HG03378 (cell line): Measurements from ENCODE around the gene SPNS2.

ENCODE experiments used
- ATAC-seq: cut with Tn5 transposase; IDR thresholded peaks from one replicate; pipeline ENCODE4 v1.9.1; 2021; ENCODE audit warnings: mild to moderate bottlenecking, moderate library complexity; ENCODE audit not compliant: unreplicated experiment

Gene SPNS2

DNA sequence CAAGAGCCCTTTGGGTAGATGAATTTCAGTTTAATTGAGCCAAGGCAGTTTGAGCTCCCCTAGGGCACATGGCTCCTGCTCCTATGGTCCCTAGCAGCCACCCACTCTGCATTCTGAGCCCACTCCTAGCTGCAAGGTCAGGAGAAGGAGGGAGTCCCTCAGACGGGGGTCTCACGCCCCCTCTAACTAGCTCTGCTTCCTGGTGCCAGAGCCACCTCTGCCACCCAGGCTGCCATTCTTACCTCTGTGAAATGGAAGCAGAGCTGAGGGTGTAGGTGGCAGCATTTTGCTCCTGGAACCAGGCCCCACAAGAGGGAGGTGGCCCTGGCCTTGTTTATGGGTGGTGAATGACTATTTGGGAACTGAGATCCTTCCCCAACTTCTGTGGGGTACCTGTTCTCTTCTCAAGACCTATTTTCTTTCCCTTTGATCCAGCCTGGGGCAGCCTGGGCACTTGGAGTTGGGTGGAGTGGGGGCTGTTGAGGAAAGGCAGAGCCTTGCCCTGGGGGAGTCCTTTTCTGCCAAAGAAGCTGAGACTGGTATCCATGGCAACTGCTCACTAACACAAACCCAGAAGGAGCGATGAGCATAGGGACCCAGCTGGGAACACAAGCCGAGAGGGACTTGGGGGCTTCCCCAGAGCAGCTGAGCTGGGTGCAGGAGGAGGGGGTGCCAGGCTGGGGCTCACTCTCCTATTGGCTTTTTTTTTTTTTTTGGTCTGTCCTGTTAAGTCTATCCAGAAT is 4.8 kb downstream of the SPNS2 start:
- no peak for ATAC-seq

DNA sequence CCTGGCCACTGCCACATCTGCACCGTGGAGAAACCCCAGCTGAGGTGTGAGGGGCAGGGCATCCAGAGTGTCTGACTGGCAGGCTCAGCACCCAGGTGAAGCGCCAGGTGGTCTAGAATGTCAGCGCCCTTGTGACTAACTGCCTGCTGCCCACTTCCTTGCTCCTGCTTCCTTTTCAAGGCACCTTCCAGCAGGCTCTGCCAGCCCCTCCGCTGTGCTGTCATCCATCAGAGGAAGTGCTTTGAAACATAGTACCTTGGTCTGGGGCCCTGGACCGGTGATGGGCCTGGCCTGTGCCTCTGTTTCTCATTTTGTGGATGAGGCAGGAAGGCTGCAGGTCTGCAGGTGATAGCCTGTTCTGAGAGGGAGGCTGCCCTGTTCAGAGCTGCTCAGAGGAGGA is 5.5 kb downstream of the SPNS2 start:
- ATAC-seq, result no peak

DNA sequence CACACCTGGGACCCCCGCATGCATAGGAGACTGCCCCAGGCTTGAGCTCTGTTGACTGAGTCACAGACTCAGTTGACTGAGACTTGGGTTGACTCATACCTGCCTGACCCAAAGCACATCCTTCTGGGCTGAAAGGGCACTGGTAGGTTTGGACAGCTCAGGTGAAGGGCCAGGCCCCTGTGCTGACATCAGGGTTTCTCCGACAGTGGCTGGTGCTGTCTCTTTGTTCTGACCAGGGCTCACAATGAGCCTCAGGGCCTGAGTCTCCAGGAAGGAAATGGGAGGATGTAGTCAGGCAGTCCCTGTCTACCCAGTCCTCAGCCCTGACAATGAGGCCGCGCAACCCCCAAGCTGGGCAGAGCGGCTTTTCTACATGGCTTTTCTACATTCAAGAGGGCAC is 6.5 kb downstream of the SPNS2 start:
- no peak for ATAC-seq

DNA sequence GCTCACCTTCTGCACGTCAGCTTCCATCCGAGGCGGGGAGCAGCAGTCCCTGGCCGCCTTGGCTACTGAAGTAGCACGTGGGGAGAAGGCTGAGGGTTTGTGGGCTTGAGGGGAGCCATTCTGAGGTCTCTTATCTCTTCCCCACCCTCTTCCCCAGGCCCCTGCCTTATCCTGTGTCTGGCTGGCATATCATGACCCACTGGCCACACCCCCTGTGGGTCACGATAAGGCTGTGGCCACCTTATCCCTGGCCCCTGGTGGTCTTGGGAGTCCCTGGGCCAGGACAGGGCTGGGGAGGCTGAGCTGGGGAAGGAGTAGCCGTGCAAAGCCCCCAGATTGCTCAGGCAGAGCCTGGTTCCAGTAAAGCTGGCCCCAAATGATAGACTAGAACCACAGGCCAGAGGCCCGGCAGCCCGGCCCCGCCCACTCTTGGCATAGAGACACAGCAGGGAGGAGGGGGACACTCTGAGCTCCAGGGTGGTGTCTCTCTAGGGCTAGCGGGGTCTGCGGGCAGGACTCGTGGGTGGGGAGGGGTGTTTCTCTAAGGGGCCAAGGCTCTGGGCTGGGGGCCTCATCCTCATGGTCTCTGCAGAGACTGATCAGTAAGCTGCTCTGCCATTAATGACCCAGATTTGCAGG is 7.6 kb downstream of the SPNS2 start:
- no peak for ATAC-seq

DNA sequence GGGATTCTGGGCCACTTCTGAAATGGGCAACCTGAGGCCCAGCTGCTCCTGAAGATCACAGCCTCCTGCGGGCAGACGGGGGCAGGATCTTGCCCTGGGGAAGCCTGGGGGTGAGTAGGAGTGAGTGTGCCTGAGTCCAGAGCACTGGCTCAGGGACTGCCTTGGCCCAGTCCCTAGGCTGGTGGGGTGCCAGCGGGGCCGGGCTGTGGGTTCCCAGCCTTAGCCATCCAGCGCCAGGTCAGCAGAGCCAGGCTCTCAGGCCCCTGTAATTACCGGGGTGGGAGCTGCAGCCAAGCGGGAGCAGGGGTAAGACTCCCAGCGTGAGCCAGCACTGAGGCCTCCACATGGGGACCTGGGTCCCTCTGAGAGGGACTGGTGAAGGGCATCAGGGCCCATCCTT is 8.2 kb downstream of the SPNS2 start:
- ATAC-seq, result no peak

DNA sequence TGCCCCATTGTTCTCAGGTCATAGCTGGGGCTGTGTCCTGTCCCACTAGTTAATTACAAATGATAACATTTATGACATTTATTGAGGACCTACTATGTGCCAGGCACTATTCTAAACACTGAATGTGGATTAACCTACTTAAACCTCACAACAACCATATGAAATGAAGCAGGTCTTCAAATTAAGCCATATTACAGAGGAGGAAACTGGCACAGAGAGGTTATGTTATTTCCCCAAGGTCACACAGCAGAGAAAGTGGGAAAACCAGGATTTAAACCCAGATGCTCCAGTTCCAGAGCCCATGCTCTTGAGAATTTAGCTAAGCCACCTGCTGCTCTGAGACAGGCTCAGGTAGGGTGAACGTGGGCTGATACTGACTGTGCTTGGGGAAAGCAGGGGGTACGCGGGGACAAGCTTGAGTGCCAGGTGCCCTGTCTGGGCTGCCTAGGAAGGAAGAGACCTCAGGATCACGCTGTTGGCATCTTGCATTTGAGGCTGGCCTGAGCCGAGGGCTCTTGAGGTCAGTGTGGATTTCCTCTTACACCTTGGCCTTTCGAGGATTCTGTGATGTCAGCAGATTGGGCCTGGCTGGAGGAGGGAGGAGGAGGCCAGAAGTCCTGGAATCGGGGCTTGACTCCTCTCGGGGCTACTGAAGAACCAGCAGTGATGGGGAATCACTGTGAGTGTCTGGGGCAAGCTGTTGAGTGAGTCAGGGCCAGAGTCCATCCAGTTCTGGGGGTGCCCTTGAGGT is 8.9 kb downstream of the SPNS2 start:
- ATAC-seq, result no peak

DNA sequence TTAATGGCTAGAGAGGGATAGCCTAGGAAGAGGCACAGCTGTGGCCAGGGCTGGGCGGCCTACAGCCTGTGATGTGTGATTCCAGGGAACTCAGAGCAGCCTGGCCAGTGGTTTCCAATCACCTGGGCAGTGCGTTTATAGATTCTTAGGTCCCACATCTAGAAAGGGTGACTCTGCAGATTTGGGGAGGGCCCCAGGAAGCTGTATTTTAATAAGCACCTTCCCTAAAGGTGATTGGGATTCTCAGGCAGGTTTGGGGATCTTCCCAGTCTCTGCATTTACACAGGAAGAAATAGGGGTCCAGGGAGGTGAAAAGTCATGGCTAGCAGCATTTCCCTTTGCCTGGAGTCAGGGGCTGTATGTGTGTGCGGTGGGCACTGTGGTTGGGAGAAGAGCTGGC is 9.5 kb downstream of the SPNS2 start:
- ATAC-seq, result no peak

DNA sequence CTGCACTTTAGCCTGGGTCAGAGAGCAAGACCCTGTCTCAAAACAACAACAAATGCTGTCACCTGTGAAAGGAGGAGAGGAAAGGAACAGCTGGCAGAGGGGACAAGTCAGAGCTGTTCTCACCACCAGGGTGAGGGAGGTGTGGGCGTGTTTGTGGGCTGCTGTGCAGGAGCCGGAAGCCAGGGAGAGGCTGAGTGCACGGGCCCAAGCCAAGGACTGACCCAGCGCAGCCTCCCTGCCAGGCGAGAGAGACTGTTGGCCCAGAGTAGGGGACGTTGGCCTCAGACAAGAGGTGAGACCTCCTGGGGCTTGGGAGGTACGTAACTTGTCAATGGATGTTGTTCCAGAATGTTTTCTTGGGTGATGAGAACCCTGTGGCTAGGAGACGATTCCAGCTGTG is 10.7 kb downstream of the SPNS2 start:
- no peak for ATAC-seq

DNA sequence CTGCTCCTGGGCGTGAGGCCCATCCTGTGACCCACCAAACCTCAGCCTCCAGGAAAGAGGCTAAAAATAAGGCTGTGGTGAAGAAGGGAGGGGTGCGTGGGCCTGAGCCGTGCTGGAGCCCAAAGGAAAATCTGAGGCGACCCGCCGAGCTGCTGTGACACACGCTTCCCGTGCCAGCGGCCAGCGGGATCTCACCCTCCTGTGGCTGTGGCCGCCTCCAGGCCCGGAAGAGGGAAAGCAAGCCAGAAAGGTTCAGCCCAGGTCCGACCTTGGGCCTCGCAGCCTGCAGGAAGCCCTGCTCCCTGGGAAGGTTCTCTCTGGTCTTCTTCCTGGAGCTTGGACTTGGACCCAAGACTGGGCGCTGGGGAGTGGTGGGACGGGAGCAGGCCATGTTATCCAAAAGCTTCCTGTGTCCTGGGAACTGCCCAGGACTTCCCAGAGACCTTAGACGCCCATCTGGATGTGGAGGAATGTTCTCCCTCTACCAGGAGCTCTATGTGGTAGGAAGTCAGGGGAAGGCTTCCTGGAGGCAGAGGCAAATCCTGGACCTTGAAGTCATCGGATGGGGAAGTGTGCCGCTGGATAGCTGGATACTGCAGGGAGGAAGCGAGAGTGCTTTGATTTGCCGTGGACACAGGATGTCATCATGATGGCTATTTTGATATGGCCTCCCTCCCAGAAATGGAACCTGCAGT is 11.4 kb downstream of the SPNS2 start:
- ATAC-seq, result no peak

DNA sequence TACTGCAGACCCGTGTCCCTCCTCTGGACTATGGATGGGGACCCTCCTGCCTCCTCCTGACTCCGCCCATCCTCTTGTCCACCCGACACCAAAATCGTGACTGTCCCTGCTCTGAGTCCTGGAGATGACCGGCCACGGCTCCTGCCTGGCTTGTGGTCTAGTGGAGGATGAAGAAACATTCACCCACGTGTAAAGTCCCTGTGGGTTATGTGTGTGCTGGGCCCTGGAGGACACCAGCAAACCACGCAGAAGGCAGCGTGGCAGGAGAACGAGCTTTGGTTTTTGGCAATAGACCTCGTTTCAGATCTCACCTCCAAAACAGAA is 11.9 kb downstream of the SPNS2 start:
- ATAC-seq, result no peak

DNA sequence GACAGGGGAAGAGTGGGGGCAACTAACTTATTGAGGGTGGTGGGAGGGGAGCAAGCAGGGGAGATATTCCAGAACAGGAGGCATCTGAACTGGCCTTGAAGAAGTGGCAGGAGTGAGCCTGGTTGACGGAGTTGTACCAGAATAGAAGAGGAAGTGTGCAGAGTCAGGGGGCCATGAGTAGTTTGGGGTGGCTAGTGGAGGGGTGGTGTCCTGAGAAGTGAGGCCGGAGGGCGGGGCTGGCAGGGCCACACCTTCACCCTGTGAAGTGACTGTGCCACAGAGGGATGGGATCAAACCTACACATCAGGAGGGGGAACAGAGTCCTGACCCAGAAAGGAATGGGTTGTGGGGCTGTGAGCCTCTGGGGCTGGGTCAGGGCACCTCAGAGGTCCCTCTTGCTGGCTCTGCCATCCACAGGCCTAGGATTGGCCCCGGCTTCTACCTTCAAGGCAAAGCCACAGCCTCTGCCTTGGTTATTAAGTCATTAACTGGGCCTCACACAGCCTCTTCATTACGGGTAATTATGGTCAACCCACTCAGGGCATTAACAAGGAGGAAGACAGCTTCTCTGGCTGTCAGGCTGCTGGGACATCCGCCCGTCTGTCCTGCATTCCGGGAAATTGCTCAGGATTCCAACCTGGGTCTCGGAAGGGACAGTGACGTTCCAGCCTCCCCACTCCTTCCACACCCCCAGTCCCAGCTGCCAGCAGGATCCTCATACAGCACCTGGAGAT is 12.7 kb downstream of the SPNS2 start:
- no peak for ATAC-seq

DNA sequence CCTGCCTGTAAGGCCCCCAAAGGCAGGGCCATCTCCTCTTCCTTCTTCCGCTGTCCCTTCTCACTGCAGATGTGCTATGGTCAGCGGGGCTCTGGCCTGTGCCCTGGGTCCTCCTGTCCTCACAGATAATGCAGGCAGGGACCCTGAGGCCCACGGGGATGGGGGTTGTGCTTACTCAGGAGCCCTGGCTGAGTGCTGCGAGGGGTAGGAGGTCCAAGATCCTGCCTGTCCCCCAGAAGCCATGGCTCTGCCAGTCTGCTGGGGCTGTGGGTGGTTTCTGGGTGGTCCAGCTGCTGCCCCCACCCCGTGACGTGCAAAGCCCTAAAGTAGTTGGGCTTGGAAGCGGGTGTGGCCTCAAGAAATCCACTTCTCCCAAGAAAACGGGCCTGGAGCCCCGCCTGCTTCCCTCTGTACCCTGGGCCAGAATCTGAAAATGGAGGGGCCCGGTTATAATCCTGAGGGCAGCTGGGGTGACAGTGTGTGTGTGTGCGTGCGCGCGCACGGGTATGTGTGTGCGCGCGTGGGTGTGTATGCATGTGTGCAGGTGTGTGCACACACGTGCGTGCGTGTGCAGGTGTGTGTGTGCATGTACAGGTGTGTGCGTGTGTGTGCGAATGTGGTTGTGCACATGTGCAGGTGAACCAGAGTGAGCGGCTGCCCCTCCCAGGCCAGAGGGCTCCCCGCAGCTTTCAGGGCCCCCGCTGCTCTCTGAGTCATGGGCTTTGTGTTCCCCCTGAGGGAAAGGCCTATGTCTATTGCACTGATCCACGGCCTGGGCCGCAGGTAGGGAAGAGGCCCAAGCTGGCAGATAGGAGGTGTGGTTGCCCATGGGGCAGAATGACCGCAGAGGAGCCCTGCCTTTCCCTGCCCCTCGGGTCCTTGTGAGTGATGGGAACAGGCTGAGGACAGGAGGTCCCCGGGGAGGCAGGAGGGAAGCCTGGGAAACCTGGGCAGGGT is 13.8 kb downstream of the SPNS2 start:
- ATAC-seq, result no peak

DNA sequence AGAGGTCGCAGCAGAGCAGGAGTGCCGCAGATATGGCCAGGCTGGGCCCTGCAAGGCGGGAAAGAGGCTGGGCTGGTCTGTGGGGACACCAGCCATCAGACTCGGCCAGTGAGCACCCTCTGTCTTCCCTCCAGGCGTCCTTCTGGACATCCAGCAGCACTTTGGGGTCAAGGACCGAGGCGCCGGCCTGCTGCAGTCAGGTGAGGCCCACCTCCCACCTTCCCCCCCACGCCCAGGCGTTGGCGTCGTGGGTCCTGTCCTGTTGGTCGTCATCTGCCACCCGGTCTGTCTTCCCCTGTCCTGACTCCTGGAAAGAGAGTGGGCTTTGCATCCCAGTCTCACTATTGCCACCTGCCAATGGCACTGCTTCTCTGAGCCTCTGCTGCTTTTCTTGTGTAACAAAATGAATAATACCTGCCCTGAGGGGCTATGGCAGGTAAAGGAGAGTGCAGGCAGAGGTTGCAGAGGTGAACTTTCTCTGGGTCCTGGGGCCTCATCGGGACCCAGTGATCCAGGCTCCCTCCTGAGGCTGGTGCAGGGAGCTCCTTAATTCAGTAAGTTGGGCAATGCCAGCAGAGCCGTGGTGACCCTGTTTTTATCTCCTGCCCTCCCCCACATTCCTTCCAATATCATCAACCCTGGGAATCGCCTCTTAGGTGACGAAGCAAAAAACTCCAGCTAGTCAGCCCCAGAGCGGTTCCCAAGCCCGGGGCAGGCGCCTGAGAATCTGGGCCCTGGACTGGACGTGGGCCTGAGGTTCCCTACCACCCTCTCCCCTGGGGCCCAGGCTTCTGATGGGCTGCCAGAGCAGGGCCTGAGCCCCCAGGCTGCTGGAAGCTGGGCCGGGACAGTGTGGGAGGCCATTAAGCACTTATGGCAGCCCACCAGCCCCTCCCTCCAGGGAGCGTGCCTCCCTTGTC is 14.7 kb downstream of the SPNS2 start:
- no peak for ATAC-seq

DNA sequence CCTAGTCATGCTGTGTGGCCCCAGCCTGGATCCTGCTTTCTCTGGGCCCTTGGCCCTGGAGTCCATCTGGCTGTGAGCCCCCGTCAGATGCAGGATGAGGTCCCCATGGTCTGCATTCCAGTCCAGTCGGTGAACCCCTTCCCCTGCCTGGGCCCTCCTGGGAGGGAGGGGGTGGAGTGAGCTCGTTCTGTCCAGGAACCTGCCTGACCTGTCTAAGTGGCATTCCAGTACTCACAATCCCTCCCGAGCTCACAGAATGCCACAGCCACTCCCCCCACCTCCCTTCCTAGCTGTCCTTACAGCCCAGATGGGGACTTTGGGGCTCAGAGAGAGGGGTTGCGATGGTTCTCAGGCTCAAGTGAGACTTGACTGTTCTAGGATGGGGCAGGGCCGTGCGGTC is 15.5 kb downstream of the SPNS2 start:
- no peak for ATAC-seq

DNA sequence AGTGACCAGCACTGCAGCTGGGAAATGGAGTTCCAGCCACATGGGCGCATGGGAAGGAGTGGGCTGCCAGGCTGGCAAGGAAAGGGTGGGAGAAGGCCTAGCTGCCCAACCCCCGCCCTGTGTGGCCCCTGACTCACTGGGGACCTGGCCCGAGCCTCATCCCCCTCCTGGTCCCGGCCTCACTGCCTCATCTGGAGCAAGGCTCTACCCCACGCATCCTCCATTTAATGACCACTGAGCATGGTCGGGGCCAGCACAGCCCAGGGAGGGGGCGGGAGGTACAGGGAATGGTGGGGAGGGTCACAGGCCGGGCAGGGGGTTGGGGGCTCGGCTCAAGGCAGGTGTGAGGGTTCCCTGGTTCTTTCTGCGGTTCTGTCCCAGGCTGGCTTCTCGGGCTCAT is 16.1 kb downstream of the SPNS2 start:
- no peak for ATAC-seq

DNA sequence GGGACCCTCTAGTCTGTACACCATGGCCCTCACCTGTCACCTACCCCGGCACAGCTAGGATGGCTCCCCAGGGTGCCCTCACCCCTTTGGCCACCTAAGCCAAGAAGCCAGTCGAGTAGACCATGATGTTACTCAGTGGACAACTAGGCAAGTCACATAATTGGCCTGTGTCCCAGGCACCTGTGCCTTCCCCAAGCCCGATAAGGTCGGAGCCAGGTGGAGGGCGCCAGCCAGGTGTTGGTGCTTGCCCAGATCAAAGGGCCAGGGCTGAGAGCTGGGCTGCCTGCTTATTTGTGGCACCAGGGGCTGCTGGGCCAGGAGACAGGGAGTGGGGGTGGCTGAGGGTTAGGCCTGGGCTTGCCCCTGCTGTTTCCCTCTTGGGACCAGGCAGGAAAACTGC is 16.8 kb downstream of the SPNS2 start:
- no peak for ATAC-seq

DNA sequence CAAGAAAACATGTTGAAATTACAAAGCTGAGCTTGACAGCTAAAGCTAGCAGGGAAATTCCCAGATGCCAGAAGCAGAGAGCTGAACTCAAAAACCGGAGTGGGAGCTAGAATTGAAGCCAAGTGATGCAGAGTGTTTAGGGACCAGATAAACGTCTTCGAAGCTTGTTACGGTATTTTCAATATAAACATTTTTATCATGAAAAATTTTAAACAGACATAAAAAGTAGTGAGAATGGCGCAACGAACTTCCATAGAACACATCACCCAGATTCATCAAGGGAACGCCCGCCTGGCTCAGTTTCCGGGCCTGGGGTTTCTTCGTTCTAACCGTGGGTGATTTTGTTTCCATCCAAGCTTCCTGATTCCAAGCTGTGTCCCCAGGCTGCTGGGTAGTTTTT is 18.1 kb downstream of the SPNS2 start:
- ATAC-seq, result no peak

DNA sequence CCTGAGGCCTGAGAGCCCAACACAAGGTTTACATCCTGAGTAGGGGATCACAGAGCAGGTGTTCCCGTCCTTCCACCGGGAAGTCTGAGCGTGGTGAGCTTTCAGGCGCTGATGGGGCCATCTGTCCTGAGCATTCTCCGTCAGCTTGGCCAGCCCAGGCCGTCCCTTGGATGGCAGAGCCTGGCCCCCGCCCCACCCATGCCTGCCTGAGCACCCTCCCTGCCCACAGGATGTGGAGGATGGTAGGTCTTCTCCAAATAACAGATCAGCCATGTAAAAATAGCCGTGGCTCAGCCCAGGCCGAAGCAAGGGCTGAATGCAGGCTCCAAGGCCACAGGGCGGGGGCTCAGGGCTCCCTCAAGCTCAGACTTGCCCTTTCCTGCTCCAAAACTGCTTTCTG is 20.2 kb downstream of the SPNS2 start:
- ATAC-seq, result no peak

DNA sequence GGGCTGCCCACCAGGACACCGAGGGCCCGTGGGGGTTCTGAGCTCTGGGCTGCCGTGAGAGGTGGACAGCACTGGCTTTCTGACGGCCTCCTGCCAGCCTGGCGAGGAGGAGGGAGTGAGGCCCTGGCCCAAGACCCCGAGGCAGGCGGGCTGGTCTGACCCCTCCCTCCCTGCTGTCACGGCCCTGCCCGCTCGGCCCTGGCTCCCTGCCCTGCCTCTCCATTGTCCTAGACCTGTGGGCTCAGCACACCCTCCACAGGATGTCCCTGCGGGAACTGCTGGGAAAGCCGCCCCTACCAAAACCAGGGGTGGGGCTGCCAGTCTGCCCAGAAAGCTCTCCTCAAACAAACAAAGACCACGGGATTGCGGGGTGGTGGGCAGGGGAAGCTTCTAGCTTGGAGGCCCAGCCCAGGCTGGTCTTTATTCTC is 20.7 kb downstream of the SPNS2 start:
- ATAC-seq, result no peak
